GM21381 (cell line): ENCODE data around the gene PPT1.

Experiments used
- ATAC-seq: cut with Tn5 transposase; IDR thresholded peaks from one replicate; pipeline ENCODE4 v1.9.1; 2021; ENCODE audit warnings: mild to moderate bottlenecking, moderate library complexity; ENCODE audit not compliant: unreplicated experiment

The PPT1 gene

GRCh38 chr1:40096977-40097782, at the start of gene PPT1:
Gene PPT1 (minus strand): TSS chr1:40097252. CDS start chr1:40097238, 14 bp downstream.
- ATAC-seq, result peak; percentile 94

DNA sequence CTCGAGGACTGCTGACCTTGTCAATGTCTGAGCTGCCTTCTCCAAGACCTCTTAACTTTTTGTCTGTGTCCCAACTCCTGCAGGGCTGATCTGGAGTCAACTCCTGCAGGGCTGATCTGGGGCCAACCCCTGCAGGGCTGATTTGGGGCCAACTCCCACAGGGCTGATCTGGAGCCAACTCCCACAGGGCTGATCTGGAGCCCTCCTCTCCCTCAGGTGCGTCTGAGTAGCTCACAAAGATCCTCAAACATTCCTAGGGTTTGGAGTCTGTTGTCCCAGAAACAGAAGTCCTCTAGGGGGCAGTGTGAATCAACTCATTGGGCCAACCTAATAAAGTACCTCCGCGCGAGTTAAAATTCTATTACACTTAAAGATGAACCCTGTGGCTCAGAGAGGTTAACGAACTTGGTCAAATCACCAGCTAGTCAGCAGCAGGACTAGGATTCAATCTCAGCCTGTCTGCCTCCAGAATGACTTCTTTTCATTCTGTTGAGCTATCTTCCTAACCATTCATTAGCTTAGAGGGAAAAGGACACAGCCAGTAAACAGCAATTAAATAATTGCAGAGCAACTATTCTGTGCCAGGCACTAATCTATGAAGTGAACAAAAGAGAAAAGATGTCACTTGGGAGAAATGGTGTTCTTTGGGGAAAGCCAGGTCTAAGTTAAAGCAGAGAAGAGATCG, 47.0 kb upstream of the PPT1 start:
- no peak for ATAC-seq

GRCh38 chr1:40141878-40142535, 45.0 kb upstream of the PPT1 start:
- ATAC-seq, result no peak

GRCh38 chr1:40140211-40140973, 43.3 kb upstream of the PPT1 start:
- ATAC-seq, result no peak

- no peak for ATAC-seq
These were observed 36.8 kb upstream of the PPT1 start for GRCh38 chr1:40133839-40134238.

DNA sequence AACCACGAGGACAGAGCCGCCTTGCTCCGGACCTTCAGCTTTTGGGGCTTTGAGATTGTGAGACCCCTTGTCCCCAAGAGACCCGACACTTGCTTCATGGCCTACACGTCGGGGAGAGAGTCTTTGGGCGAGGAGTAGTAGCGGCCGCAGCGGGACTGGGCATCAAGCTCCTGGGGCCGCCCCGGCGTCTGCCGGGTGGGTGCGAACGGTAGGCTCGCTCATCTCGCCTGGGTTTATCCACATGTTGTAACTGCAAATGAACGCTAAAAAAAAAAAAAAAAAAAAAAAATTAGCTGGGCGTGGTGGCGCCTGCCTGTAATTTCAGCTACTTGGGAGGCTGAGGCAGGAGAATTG, 36.2 kb upstream of the PPT1 start:
- no peak for ATAC-seq

GRCh38 chr1:40132383-40133311, 35.6 kb upstream of the PPT1 start:
- no peak for ATAC-seq

GRCh38 chr1:40130892-40131291, 33.8 kb upstream of the PPT1 start:
- no peak for ATAC-seq

DNA sequence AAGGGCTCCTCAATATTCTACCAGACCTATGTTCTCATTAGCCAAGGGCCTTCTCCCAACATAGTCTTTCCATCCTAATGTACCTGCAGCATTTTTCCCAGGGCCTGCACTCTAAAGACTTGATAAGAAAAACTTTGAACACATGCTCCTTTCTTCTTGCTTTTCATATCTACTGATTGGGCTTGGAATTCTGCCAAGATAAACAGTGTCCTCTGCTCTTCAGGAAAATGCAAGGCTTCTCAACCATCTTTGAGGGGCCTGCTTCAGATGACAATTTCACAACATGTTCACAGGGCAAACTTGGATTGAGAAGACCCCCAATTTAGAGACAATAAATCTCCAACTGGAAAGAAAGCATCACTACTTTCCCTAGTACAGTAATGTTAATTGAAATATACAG, 25.8 kb upstream of the PPT1 start:
- ATAC-seq, result no peak

- ATAC-seq, result no peak
These were observed 23.1 kb upstream of the PPT1 start for GRCh38 chr1:40120128-40120527.

- ATAC-seq, result no peak
These were observed 17.3 kb upstream of the PPT1 start for GRCh38 chr1:40114400-40114799.

DNA sequence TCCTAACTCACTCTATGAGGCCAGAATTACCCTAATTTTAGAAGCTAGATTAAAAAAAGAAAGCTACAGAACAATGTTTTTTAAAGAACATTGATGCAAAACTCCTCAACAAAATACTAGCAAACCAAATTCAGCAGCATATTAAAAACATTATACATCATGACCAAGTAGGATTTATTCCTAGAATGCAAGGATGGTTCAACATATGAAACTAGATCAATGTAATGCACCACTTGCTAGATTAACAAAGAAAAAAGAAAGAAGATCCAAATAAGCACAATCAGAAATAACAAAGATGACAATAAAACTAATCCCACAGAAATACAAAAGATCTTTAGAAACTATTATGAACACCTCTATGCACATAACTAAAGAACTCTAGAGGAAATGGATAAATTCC, 13.3 kb upstream of the PPT1 start:
- no peak for ATAC-seq

- ATAC-seq, result no peak
These were observed 10.4 kb upstream of the PPT1 start for GRCh38 chr1:40107290-40107959.

DNA sequence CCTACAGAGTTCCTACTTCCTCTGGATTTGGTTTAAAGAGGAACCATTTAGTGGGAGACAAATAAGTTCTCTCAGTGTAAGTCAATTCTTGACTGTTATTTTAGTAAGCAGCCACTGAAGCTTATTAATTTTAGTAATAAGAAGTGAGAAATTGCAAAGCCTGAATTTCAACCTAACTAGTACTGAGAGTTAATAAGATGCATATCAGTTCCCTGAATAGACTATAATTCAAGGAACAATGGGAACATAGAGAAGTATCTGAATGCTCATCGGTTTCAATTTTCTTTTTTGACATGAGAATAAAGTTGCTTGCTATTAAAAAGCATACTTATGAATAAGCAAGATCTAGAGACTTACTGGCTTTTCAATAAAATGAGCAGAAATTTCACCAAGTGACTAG, 8.0 kb upstream of the PPT1 start:
- no peak for ATAC-seq

- no peak for ATAC-seq
These were observed 5.8 kb upstream of the PPT1 start for GRCh38 chr1:40102896-40103295.

DNA sequence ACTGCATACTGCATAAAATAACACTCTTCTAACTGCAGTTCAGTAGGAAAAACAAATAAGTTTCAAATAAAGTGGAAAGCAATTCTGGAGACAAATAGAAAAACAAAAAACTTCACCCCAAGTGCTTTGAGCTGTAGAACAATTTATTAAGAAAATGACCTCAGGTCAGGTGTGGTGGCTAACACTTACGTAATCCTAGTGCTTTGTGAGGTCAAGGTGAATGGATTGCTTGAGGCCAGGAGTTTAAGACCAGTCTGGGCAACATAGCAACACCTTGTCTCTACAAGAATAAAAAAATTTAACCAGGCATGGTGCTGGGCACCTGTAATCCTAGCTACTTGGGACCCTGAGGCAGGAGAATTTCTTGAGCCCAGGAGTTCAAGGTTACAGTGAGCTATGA, 5.0 kb upstream of the PPT1 start:
- no peak for ATAC-seq

- ATAC-seq, result peak; percentile 16
These were observed 441 bp downstream of the PPT1 start for GRCh38 chr1:40096646-40096976.

DNA sequence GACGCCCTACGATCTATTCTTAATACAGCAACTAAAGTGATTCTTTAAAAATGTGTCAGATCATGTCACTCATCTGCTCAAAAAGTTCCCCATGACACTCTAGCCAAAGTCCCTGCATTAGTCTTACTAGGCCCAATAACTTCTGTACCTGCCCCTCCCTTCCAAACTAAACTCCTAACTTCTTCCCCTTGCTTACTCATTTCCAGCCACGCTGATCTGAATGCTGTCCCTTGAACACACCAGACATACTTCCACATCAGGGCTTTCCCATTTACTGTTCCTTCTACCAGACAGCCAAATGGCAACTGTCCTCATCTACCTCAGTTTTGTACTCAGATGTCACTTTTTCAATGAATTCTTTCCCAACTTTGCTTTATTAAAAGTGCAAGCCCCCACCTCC, 1.2 kb downstream of the PPT1 start:
- no peak for ATAC-seq

GRCh38 chr1:40094466-40095110, 2.5 kb downstream of the PPT1 start:
- no peak for ATAC-seq
